GM23338 (cell line): ENCODE data around the gene RPP21. TPM values are rescaled to one million over a fixed set of nuclear protein-coding genes. Genes with fewer than 3 reads are reported as not detected.
"Not testable (repeated sequence)": the region's sequence is repeated elsewhere in the genome, so short reads cannot be mapped to it uniquely, and the experiment has no call there.

ENCODE experiments used
- ATAC-seq: fragments of 200-7000 bp; cut with Tn5 transposase; 3 replicates; pipeline ENCODE4 v1.9.1; 2020
- DNase-seq: peaks from one replicate; pipeline ENCODE4 v3.0.0-alpha.2; 2015; ENCODE audit warnings: low spot score
- H2AFZ ChIP-seq: fragments of 200-600 bp; sonication (generic); 2 replicates; pipeline ENCODE4 v1.8.0; 2016; ENCODE audit warnings: antibody characterized with exemption, mild to moderate bottlenecking, moderate library complexity
- H3F3A ChIP-seq: fragments of 200-600 bp; sonication (generic); replicated peaks from 2 replicates; pipeline ENCODE4 v1.8.0; 2017; ENCODE audit warnings: antibody characterized with exemption, mixed run types, low read depth
- H3K27ac ChIP-seq: fragments of 200-600 bp; sonication (generic); 2 replicates; pipeline ENCODE4 v1.6.1; 2016; ENCODE audit warnings: low read depth
- H3K27me3 ChIP-seq: fragments of 200-600 bp; sonication (generic); 2 replicates; pipeline ENCODE4 v1.8.0; 2016; ENCODE audit warnings: mild to moderate bottlenecking, mixed run types, moderate library complexity; ENCODE audit not compliant: insufficient read depth
- H3K36me3 ChIP-seq: fragments of 200-600 bp; sonication (generic); 2 replicates; pipeline ENCODE4 v1.8.0; 2016; ENCODE audit warnings: mild to moderate bottlenecking; ENCODE audit not compliant: insufficient read depth
- H3K4me1 ChIP-seq: fragments of 200-600 bp; sonication (generic); 2 replicates; pipeline ENCODE4 v1.8.0; 2016; ENCODE audit warnings: mild to moderate bottlenecking, moderate library complexity; ENCODE audit not compliant: insufficient read depth
- H3K4me2 ChIP-seq: fragments of 200-600 bp; sonication (generic); 2 replicates; pipeline ENCODE4 v1.7.1; 2017; ENCODE audit warnings: mixed run types
- H3K4me3 ChIP-seq: fragments of 200-600 bp; sonication (generic); 2 replicates; pipeline ENCODE4 v1.6.1; 2016; ENCODE audit warnings: mixed run types
- H3K79me2 ChIP-seq: fragments of 200-600 bp; sonication (generic); replicated peaks from 2 replicates; pipeline ENCODE4 v1.8.0; 2017; ENCODE audit warnings: mild to moderate bottlenecking; ENCODE audit not compliant: insufficient read depth
- H3K9me2 ChIP-seq: fragments of 200-600 bp; sonication (generic); 2 replicates; pipeline ENCODE4 v1.8.0; 2017; ENCODE audit not compliant: insufficient read depth
- H4K20me1 ChIP-seq: fragments of 200-600 bp; sonication (generic); replicated peaks from 2 replicates; pipeline ENCODE4 v1.8.0; 2017; ENCODE audit warnings: mild to moderate bottlenecking; ENCODE audit not compliant: insufficient read depth
- H3K27ac Mint-ChIP-seq: 2 replicates; pipeline ENCODE4 v1.8.0; 2020; ENCODE audit warnings: inconsistent platforms, mild to moderate bottlenecking, moderate library complexity, mixed read lengths
- H3K27me3 Mint-ChIP-seq: 3 replicates; pipeline ENCODE4 v1.8.0; 2022; ENCODE audit warnings: low read depth, mild to moderate bottlenecking, moderate library complexity, mixed read lengths, inconsistent platforms; ENCODE audit not compliant: insufficient read depth, poor library complexity
- H3K36me3 Mint-ChIP-seq: 3 replicates; pipeline ENCODE4 v1.8.0; 2021; ENCODE audit warnings: low read depth, mild to moderate bottlenecking, inconsistent platforms, moderate library complexity, mixed read lengths
- H3K4me1 Mint-ChIP-seq: 3 replicates; pipeline ENCODE4 v1.8.0; 2020; ENCODE audit warnings: mild to moderate bottlenecking, inconsistent platforms, mixed read lengths
- H3K4me3 Mint-ChIP-seq: 3 replicates; pipeline ENCODE4 v1.8.0; 2021; ENCODE audit warnings: moderate library complexity, mild to moderate bottlenecking, inconsistent platforms, mixed read lengths
- H3K9me3 Mint-ChIP-seq: 3 replicates; pipeline ENCODE4 v1.8.0; 2020; ENCODE audit warnings: moderate library complexity, mild to moderate bottlenecking, inconsistent platforms, mixed read lengths
- CREB1 ChIP-seq: fragments of 250-450 bp; sonication (Bioruptor Pico); IDR thresholded peaks from 2 replicates; pipeline ENCODE4 v1.5.0; 2020; ENCODE audit warnings: low read depth, mild to moderate bottlenecking, moderate library complexity
- ETS1 ChIP-seq: IDR thresholded peaks from 2 replicates; pipeline ENCODE4 v1.6.1; 2016; ENCODE audit warnings: antibody characterized with exemption
- EZH2 ChIP-seq: fragments of 200-600 bp; sonication (generic); IDR thresholded peaks from one replicate; pipeline ENCODE4 v1.8.0; 2017; ENCODE audit warnings: antibody characterized with exemption, mild to moderate bottlenecking, low read depth; ENCODE audit not compliant: unreplicated experiment
- EZH2phosphoT487 ChIP-seq: fragments of 200-600 bp; sonication (generic); IDR thresholded peaks from one replicate; pipeline ENCODE4 v1.8.1; 2018; ENCODE audit warnings: antibody characterized with exemption; ENCODE audit not compliant: unreplicated experiment
- JUNB ChIP-seq: IDR thresholded peaks from one replicate; pipeline ENCODE4 v1.6.1; 2016; ENCODE audit warnings: antibody characterized with exemption; ENCODE audit not compliant: unreplicated experiment
- NANOG ChIP-seq: IDR thresholded peaks from 2 replicates; pipeline ENCODE4 v1.6.1; 2016; ENCODE audit warnings: antibody characterized with exemption, borderline replicate concordance
- POLR2AphosphoS5 ChIP-seq: IDR thresholded peaks from 2 replicates; pipeline ENCODE4 v1.6.1; 2016; ENCODE audit warnings: antibody characterized with exemption, low read depth
- REST ChIP-seq: IDR thresholded peaks from one replicate; pipeline ENCODE4 v1.6.1; 2018; ENCODE audit warnings: antibody characterized with exemption; ENCODE audit not compliant: unreplicated experiment
- STAT1 ChIP-seq: IDR thresholded peaks from one replicate; pipeline ENCODE4 v1.6.1; 2016; ENCODE audit warnings: antibody characterized with exemption; ENCODE audit not compliant: unreplicated experiment
- ZNF114 ChIP-seq: fragments of 250-450 bp; sonication (Bioruptor Pico); IDR thresholded peaks from 2 replicates; pipeline ENCODE4 v1.5.0; 2020; ENCODE audit warnings: mild to moderate bottlenecking, moderate library complexity
- ZNF331 ChIP-seq: fragments of 250-450 bp; sonication (Bioruptor Pico); IDR thresholded peaks from 2 replicates; pipeline ENCODE4 v1.5.0; 2020; ENCODE audit warnings: low read depth, mild to moderate bottlenecking, moderate library complexity
- polyA plus RNA-seq: library from polyadenylated mRNA; unstranded; fragments of >200 nt; fragmentation: Nextera tagmentation; extraction: Ambion mirVana; gene quantifications from 2 replicates; pipeline ENCODE4 v1.2.1, GENCODE V29; 2016
- total RNA-seq: library from RNA; depleted of rRNA; stranded (reverse); fragments of >200 nt; shearing (Covaris generic); gene quantifications from 2 replicates; pipeline ENCODE4 v1.2.3, GENCODE V29; 2014
- TF ChIP-seq, protein P1 (sequence below), 2 experiments: fragments of 200-600 bp in 1 of 2; sonication (generic) in 1 of 2; conservative IDR thresholded peaks; 2 replicates each; pipeline versions ENCODE4 v1.5.1 to v1.6.1; 2016 to 2017; ENCODE audit warnings: antibody characterized with exemption in 2 of 2, low read depth in 2 of 2, mild to moderate bottlenecking in 2 of 2, moderate library complexity in 1 of 2

RPP21 gene
- total and polyA plus RNA-seq, 2 experiments from 2014 or later, result 63.7 to 161 TPM

- TF ChIP-seq REST (no peak), ZNF331 (no peak), EZH2phosphoT487 (no peak), ETS1 (no peak), STAT1 (no peak), JUNB (no peak), ZNF114 (CRISPR knock-in tag) (no peak), EZH2 (no peak), CREB1 (CRISPR knock-in tag) (no peak)
- TF ChIP-seq, protein P1, sequence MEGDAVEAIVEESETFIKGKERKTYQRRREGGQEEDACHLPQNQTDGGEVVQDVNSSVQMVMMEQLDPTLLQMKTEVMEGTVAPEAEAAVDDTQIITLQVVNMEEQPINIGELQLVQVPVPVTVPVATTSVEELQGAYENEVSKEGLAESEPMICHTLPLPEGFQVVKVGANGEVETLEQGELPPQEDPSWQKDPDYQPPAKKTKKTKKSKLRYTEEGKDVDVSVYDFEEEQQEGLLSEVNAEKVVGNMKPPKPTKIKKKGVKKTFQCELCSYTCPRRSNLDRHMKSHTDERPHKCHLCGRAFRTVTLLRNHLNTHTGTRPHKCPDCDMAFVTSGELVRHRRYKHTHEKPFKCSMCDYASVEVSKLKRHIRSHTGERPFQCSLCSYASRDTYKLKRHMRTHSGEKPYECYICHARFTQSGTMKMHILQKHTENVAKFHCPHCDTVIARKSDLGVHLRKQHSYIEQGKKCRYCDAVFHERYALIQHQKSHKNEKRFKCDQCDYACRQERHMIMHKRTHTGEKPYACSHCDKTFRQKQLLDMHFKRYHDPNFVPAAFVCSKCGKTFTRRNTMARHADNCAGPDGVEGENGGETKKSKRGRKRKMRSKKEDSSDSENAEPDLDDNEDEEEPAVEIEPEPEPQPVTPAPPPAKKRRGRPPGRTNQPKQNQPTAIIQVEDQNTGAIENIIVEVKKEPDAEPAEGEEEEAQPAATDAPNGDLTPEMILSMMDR (conservative IDR thresholded peaks at IDR 0.05; ENCODE audit: low read depth in 2 of 2), result no peak
These were observed 18.5 kb downstream of the RPP21 start (continued) for GRCh38 chr6:30363459-30363858.

DNA sequence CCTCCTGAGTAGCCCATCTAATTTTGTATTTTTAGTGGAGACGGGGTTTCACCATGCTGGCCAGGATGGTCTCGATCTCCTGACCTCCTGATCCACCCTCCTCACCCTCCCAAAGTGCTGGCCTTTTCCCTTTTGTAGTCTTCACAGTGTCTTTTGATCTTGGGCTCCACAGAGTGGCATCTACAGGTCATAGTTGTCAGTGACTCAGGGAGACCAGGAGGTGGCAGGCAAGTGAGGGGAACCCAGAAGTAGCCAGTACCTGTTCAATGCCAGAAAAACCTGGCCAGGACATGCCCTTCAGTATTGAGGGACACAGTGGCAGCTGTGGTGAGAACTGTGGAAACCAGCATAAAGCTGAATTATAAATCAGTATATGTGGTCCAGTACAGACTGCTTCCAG, 19.6 kb downstream of the RPP21 start:
- ATAC-seq (peak; percentile 88), DNase-seq (peak; percentile 58)
- Histone ChIP-seq H3F3A (no peaks in the 10 kb centered on the region), H3K27ac (no peak overlapping the region), H3K9me2 (no peaks in the 10 kb centered on the region), H3K79me2 (no peaks in the 10 kb centered on the region), H3K4me1 (no peaks in the 10 kb centered on the region), H3K27me3 (peaks cover 10% of the 10 kb centered on the region), H3K36me3 (no peaks in the 10 kb centered on the region), H3K4me2 (no peak overlapping the region), H3K4me3 (no peak overlapping the region), H4K20me1 (no peaks in the 10 kb centered on the region), H2AFZ (no peak overlapping the region)
- H3K27ac Mint-ChIP-seq, result no peak overlapping the region
- peaks cover 2% of the 10 kb centered on the region; the same call in 1 of the 3 replicates for H3K4me1 Mint-ChIP-seq
- H3K36me3 Mint-ChIP-seq, result no peaks in the 10 kb centered on the region
- peaks cover 4% of the 10 kb centered on the region; the same call in 1 of the 3 replicates for H3K9me3 Mint-ChIP-seq
- no peak overlapping the region for H3K4me3 Mint-ChIP-seq
- TF ChIP-seq NANOG, result no peak
- no peak for TF ChIP-seq ZNF114 (CRISPR knock-in tag)
- no peak for TF ChIP-seq EZH2phosphoT487
- no peak for TF ChIP-seq POLR2AphosphoS5
- TF ChIP-seq, protein P1 (conservative IDR thresholded peaks at IDR 0.05; ENCODE audit: low read depth in 2 of 2), result peak; percentile 42 to 69
- peaks cover 11% of the 10 kb centered on the region for H3K27me3 Mint-ChIP-seq

- H3K27ac ChIP-seq, DNase-seq, H3K79me2 ChIP-seq, H3K4me1 Mint-ChIP-seq, H3K4me3 ChIP-seq, H3K9me3 Mint-ChIP-seq, H2AFZ ChIP-seq, H4K20me1 ChIP-seq, H3K27me3 Mint-ChIP-seq, H3K4me2 ChIP-seq, H3K9me2 ChIP-seq, H3K36me3 ChIP-seq, H3K36me3 Mint-ChIP-seq, H3K4me3 Mint-ChIP-seq, H3F3A ChIP-seq, H3K27me3 ChIP-seq, H3K4me1 ChIP-seq, H3K27ac Mint-ChIP-seq, ATAC-seq: not testable (repeated sequence)
These were observed 24.3 kb downstream of the RPP21 start for GRCh38 chr6:30369280-30369679.
